Measurements from ENCODE around the gene ROR1.

DNA sequence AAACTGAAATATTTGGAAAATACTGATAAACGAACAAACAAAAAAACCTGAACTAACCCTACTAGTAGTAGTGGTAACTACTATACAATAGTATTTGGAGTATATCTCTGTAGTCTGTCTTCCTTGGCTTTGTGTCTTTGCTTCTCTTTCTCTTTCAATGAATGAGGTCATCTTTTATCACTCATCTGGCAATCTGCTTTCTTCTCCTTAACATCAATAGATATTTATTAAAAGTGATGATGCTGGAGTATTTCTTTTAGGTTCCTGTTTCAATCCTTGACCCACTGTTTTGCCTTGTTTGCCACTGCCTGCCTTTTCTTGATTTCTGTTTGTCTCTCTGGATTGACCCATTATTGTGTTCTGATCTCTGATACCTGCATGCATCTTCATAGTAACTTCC, 71.5 kb downstream of the ROR1 start:
- TF ChIP-seq, protein P1, sequence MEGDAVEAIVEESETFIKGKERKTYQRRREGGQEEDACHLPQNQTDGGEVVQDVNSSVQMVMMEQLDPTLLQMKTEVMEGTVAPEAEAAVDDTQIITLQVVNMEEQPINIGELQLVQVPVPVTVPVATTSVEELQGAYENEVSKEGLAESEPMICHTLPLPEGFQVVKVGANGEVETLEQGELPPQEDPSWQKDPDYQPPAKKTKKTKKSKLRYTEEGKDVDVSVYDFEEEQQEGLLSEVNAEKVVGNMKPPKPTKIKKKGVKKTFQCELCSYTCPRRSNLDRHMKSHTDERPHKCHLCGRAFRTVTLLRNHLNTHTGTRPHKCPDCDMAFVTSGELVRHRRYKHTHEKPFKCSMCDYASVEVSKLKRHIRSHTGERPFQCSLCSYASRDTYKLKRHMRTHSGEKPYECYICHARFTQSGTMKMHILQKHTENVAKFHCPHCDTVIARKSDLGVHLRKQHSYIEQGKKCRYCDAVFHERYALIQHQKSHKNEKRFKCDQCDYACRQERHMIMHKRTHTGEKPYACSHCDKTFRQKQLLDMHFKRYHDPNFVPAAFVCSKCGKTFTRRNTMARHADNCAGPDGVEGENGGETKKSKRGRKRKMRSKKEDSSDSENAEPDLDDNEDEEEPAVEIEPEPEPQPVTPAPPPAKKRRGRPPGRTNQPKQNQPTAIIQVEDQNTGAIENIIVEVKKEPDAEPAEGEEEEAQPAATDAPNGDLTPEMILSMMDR (conservative IDR thresholded peaks at IDR 0.05), result no peak
- no peak for TF ChIP-seq EZH2 (IDR thresholded peaks at IDR 0.05; ENCODE audit: low read depth)
